AG08396 (cell line): ENCODE results near the gene CBLN3.

ENCODE experiments used
- DNase-seq: peaks from one replicate; pipeline ENCODE4 v3.0.0; 2012; ENCODE audit warnings: low spot score, mixed read lengths

The CBLN3 gene

DNA sequence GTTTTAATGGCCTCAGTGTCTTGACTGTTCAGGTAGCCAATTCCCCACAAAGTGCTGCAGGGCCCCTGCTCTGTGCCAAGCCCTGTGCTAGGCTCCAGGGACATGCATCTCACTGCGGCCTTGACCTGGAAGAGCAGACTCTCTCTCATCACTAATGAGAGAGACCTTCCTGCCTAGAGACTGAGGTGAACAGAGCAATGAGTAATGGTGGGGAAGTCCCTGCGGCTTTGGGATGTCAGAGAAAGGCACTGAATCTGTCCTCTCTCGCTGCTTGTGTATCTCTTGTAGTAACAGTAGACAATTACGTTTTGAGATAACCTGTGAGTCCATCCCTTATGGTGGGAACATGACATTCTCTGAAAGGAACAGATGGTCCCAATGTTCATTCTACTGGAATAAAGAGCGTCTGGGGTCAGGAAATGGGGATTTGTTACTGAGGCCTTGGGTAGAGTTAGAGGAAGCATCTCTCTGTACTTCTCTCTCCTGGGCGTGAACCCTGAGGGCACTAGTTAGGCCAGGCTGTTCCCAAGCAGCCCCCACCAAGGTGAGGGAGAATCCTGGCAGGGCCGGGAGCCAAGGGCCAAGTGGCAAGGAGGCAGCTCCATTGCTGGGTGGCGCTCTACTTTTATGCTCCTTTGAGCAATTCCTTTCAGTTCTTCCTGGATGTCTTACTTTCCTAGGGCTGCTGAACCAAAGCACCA, 48.0 kb downstream of the CBLN3 start:
- DNase-seq, result no peak

DNA sequence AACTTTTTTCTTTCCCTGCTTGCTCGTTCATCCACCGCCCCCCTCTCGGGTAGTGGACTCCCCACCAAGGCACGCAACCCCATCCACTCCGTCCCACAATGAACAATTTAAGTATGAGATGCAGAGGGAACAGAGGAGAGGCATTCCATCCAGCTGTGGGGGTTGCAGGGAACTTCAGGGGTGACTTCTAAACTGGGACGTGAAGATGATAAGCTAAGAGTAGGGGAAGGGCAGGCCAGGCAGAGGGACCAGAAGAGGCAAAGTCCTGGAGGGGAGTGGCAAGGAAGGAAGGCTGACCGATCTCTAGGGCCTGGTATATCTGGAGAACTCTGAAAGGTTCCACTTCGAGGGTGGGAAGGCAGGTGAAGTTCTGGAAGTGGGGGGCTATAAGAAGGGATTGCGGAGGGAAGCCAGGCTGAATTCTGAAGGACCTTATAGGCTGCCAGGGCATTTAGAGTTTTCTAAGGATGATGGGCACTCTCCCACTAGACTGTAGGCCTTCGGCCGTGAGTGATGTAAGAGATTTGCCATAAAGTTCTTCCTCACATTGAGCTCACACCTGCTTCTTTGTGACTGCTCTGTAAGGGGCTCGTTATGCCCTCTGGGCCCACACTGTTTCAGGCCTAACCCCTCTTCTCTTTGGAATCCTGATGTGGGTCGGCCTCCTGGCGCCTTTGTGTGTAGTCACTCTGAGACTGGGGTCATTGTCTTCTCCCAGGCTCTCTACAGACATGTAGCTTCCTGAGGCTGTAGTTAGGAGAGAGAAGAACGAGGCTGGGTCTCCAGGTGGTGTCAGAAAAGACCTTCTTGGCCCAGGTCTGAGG, 49.3 kb downstream of the CBLN3 start:
- no peak for DNase-seq

DNA sequence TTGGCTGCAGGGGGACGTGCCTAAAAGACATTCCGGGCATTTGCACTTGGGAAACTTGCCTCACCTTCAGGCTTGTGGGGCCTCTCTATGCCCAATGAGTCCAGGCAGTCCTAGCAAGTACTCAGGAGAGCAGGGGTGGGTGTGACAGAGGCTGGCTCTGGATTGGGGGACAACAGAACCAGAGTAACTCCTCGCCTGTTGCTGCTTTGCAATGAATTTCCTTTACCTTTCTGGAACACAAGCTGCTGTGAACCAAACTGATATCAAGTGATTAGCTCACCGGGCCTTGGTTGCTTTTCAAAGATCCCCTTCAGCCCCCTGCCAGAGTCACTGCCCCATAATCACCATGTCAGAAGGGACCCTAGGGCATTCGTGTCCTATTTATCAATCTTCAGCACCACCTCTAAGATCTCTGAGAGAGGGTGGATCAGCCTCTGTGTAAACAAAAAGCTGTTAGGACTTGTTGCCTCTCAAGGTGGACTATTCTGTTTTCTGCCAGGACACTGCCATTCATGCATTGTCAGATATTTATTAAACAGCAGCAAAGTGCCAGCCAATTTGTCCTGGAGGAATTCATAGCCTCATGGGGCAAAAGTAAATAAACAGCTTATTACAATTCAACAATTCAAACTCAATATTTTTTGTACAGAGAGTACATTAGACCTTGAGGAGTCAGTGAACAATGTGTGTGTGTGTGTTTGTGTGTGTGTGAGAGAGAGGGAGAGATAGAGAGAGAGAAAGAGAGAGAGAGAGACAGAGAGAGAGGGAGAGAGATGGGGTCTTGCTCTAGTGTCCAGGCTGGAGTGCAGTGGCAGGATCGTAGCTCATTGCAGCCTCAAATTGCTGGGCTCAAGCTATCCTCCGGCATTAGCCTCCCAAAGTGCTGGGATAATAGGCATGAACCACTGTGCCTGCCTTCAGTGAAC, 50.2 kb downstream of the CBLN3 start:
- DNase-seq, result no peak

DNA sequence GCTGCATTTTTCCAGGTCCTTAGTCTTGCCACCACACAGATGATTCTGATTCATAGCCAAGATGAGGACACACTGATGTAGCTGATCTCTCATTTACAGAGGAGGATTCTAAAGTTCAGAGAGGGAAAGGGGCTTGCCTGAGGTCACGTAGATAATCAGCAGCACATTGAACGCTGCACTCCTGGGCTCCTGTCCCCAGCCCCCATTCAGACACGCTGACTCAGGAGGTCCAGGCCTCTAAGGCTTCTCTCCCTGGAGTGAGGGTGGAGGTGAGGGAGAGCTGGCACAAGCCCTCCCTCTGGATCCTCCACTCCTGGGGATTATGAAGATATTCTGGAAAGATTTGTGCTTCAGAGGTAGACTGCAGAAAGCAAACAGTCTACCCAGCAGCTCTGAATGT, 51.1 kb downstream of the CBLN3 start:
- DNase-seq, result no peak

DNA sequence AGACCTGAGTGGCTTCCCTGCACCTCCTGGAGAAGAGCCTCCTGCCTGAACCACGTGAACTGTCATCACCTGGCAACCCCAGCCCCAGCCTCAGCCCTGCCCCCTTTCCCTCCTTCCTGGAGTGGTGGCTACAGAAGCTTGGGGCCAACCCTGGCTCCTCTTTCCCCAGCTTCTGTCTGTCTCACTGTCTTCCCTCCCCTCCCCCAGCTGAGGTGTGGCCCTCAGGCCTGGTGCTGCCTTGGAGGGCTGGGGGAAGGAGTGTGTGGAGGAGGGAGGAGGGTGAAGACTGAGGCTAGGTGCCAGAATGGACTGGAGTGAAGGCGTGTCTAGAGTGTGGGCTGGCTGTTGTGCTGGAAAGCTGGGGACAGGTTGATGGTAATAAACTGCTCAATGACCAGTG, 51.8 kb downstream of the CBLN3 start:
- no peak for DNase-seq

DNA sequence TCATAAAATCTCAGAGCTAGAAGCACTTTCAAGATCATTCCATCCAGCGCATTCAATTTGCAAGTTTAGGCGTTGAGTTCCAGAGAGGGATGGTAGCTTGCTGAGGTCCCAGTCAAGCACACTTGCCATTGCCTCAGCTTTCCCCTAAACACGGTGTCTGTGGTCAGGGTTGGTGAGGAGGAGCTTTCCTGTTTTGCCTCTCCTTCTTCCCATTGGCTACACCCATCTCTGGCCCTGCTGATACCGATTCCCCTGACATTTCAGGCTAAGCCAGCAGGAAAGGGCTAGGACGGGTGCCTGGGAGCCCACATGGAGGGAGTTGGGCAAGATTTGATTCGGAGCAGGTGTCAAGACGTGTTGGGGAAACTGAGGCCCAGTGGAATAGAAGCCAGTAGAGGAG, 52.3 kb downstream of the CBLN3 start:
- DNase-seq, result no peak
